ENCODE data around the gene ITGA5.

ITGA5 gene

GRCh38 chr12:54350743-54351142 lies 68.3 kb downstream of the ITGA5 start:
- no peaks in the 10 kb centered on the region for H3K9me3 Mint-ChIP-seq
- H3K36me3 Mint-ChIP-seq = peaks cover 47% of the 10 kb centered on the region
- peaks cover 17% of the 10 kb centered on the region for H3K4me1 Mint-ChIP-seq
- no peak for ATAC-seq
- no peaks in the 10 kb centered on the region for H3K27me3 Mint-ChIP-seq
- peak overlapping the region; percentile 44 for H3K27ac Mint-ChIP-seq
- no peak overlapping the region for H3K4me3 Mint-ChIP-seq

- no peak for ATAC-seq
- Mint-ChIP-seq H3K4me1 (peaks cover 17% of the 10 kb centered on the region), H3K9me3 (no peaks in the 10 kb centered on the region), H3K27me3 (no peaks in the 10 kb centered on the region), H3K27ac (no peak overlapping the region), H3K36me3 (peaks cover 57% of the 10 kb centered on the region), H3K4me3 (no peak overlapping the region)
Measured at GRCh38 chr12:54349679-54350078, 69.4 kb downstream of the ITGA5 start.

GRCh38 chr12:54349036-54349435 lies 70.0 kb downstream of the ITGA5 start:
- Mint-ChIP-seq H3K9me3 (no peaks in the 10 kb centered on the region), H3K4me3 (no peak overlapping the region), H3K27me3 (no peaks in the 10 kb centered on the region), H3K36me3 (peaks cover 57% of the 10 kb centered on the region), H3K4me1 (peaks cover 17% of the 10 kb centered on the region), H3K27ac (no peak overlapping the region)
- no peak for ATAC-seq

Measured in stimulated activated memory B cell treated with anti-CD40 and anti-IgM and Interleukin-4, amounts not matched to agents 10 μg/mL and 1 μg/mL and 100 μg/mL, for 72 hours (primary cell).